HEK293T (cell line): ENCODE measurements around the gene TMC1.
"Not testable (repeated sequence)": the region's sequence is repeated elsewhere in the genome, so short reads cannot be mapped to it uniquely, and the experiment has no call there.

Source experiments
- BHLHE40 ChIP-seq: fragments of 450-650 bp; IDR thresholded peaks from 2 replicates; pipeline ENCODE4 v1.6.1; 2016; ENCODE audit warnings: mild to moderate bottlenecking, moderate library complexity, borderline replicate concordance
- FOXA1 ChIP-seq: fragments of 450-650 bp; IDR thresholded peaks from 2 replicates; pipeline ENCODE4 v1.6.1; 2016; ENCODE audit warnings: mild to moderate bottlenecking
- HDGF ChIP-seq: fragments of 450-650 bp; IDR thresholded peaks from 2 replicates; pipeline ENCODE4 v1.6.1; 2017; ENCODE audit warnings: antibody characterized with exemption, borderline replicate concordance
- L3MBTL2 ChIP-seq: fragments of 450-650 bp; conservative IDR thresholded peaks from 2 replicates; pipeline ENCODE4 v1.6.1; 2016; ENCODE audit warnings: mild to moderate bottlenecking

DNA sequence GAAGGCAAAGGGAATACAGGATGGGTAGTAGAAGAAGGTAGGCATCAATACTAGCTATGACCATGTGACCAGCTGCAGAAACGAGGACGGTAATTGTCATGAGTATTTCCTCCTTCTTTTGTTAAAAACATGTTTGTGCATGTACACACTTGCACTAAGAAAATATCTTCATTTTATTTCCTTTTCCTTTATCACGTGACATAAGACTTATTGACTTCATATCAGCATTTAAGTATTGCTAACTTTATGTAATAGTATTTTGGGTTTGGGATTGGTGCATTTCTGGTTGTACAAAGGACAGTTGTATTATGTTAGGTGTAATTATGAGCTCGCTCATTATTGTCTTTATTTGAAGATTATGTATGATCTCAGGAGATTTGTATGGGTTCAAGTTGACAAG, 33.7 kb upstream of the TMC1 start:
- TF ChIP-seq L3MBTL2, BHLHE40, FOXA1, HDGF: not testable (repeated sequence)
